Sigmoid colon (tissue), 4 donors: ENCODE results near the gene JAKMIP2.

Experiments used
- POLR2A ChIP-seq, 2 donors: fragments of 450-650 bp; IDR thresholded peaks; one replicate each; pipeline ENCODE4 v1.6.1; 2016; ENCODE audit warnings: antibody characterized with exemption in 2 of 2, mild to moderate bottlenecking in 2 of 2, moderate library complexity in 2 of 2
- POLR2AphosphoS5 ChIP-seq, 4 donors: sonication (generic); formaldehyde crosslinking; IDR thresholded peaks; one replicate each; pipeline ENCODE4 v1.6.1; 2017; ENCODE audit warnings: antibody characterized with exemption in 4 of 4
- TF ChIP-seq, protein P1 (sequence below), 4 experiments: fragments of 450-650 bp in 3 of 4; fragments of 200-600 bp in 1 of 4; IDR thresholded peaks; one replicate each; pipeline ENCODE4 v1.5.1; 2016 to 2019; ENCODE audit warnings: antibody characterized with exemption in 4 of 4, mild to moderate bottlenecking in 3 of 4, moderate library complexity in 2 of 4

DNA sequence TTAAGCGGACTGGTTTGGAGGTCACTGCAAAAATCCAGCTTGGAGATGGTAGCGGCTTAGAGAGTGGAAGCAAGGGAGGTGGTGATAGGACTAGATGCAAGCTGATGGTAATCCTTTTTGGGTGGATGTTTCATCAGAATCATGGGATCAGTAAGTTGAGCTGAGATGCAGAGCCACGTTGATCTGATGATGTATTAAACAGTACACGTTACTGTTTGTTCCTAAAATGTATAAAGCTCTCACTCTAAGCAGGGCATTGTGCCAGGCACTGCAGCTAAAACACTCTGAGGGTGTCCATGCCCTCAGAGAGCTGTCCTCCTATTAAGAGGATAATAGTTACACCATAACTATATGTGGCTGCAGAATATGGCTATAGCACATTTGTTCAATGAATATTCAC is 93.1 kb downstream of the JAKMIP2 start:
- TF ChIP-seq, protein P1, sequence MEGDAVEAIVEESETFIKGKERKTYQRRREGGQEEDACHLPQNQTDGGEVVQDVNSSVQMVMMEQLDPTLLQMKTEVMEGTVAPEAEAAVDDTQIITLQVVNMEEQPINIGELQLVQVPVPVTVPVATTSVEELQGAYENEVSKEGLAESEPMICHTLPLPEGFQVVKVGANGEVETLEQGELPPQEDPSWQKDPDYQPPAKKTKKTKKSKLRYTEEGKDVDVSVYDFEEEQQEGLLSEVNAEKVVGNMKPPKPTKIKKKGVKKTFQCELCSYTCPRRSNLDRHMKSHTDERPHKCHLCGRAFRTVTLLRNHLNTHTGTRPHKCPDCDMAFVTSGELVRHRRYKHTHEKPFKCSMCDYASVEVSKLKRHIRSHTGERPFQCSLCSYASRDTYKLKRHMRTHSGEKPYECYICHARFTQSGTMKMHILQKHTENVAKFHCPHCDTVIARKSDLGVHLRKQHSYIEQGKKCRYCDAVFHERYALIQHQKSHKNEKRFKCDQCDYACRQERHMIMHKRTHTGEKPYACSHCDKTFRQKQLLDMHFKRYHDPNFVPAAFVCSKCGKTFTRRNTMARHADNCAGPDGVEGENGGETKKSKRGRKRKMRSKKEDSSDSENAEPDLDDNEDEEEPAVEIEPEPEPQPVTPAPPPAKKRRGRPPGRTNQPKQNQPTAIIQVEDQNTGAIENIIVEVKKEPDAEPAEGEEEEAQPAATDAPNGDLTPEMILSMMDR (IDR thresholded peaks at IDR 0.05): no peak
- TF ChIP-seq POLR2A (IDR thresholded peaks at IDR 0.05) (no peak), POLR2AphosphoS5 (IDR thresholded peaks at IDR 0.05) (peak in 2 of 4 donors; percentile 4 to 6)
